Panc1 (cell line): ENCODE measurements around the gene NFS1.

Experiments used
- CTCF ChIP-seq: fragments of 450-650 bp; IDR thresholded peaks from 2 replicates; pipeline ENCODE4 v1.5.1; 2017; ENCODE audit warnings: mild to moderate bottlenecking
- POLR2AphosphoS5 ChIP-seq: IDR thresholded peaks from 2 replicates; pipeline ENCODE4 v1.6.1; 2012; ENCODE audit warnings: mild to moderate bottlenecking, low read depth, low read length, moderate library complexity
- REST ChIP-seq, 2 experiments: IDR thresholded peaks; 2 replicates each; pipeline ENCODE4 v1.6.1; 2011 to 2012; ENCODE audit warnings: low read depth in 2 of 2, control low read depth in 1 of 2, low read length in 1 of 2, mild to moderate bottlenecking in 1 of 2, moderate library complexity in 1 of 2; ENCODE audit not compliant: insufficient read depth in 1 of 2

GRCh38 chr20:35710039-35710438 lies 10.9 kb upstream of the NFS1 start:
- TF ChIP-seq CTCF, result no peak
- TF ChIP-seq REST (IDR thresholded peaks at IDR 0.05; ENCODE audit: insufficient read depth in 1 of 2, low read depth in 2 of 2, low read length in 1 of 2), result no peak
- TF ChIP-seq POLR2AphosphoS5, result no peak
